22Rv1 (cell line): ENCODE measurements around the gene SH3PXD2A.

ENCODE experiments used
- ZFX ChIP-seq: fragments of 450-650 bp; IDR thresholded peaks from 2 replicates; pipeline ENCODE4 v1.6.1; 2017; ENCODE audit warnings: antibody characterized with exemption, borderline replicate concordance
- TF ChIP-seq, protein P1 (sequence below): fragments of 450-650 bp; IDR thresholded peaks from 2 replicates; pipeline ENCODE4 v1.5.1; 2017; ENCODE audit warnings: mild to moderate bottlenecking

DNA sequence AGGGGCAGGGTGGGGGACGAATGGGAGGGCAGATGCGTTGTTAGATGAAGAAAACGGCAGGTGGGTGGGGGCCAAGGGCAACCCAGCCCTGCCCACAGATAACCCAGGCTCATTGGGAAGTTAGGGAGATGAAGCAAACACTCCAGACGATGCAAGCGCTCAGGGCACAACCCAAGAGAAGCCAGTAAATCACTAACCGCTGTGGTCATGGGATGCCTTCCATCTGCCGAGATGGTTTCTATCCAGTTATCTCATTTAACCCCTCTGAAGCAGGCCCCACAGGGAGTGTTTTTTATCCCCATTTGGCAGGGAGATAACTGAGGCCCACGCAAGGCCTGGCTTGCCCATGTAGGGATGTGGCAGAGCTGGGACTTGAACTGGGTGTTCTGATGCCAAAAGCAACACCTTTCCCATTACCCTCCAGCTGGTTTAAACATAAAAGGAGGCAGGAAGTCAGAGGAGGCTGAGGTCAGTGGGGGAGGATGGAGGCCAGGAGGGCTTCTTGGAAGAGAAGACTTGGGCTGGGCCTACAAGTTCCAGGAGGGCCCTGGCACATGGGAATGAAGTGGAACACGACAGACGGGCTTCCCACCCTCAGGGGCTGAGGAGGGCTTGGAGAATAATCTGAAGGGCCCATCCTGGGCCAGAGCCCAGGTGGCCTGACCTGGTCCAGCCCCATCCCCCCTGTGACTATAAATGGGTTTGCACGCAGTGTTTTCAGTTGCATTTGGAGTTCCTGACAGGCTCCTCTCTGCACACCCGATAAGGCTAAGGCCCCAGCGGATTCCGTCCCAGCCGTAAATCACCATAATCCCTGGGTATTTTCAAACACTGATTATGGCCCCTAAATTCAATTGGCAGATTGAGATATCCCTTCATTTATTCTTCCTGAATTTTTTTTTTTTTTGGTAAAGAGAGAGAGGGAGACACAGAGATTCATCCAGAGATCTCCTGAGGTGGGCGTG is 281.0 kb downstream of the SH3PXD2A start:
- TF ChIP-seq, protein P1, sequence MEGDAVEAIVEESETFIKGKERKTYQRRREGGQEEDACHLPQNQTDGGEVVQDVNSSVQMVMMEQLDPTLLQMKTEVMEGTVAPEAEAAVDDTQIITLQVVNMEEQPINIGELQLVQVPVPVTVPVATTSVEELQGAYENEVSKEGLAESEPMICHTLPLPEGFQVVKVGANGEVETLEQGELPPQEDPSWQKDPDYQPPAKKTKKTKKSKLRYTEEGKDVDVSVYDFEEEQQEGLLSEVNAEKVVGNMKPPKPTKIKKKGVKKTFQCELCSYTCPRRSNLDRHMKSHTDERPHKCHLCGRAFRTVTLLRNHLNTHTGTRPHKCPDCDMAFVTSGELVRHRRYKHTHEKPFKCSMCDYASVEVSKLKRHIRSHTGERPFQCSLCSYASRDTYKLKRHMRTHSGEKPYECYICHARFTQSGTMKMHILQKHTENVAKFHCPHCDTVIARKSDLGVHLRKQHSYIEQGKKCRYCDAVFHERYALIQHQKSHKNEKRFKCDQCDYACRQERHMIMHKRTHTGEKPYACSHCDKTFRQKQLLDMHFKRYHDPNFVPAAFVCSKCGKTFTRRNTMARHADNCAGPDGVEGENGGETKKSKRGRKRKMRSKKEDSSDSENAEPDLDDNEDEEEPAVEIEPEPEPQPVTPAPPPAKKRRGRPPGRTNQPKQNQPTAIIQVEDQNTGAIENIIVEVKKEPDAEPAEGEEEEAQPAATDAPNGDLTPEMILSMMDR: no peak
- no peak for TF ChIP-seq ZFX
